Neutrophil (primary cell): ENCODE measurements around the gene PATL2.

ENCODE experiments used
- H3K27ac ChIP-seq: fragments of 200-600 bp; sonication (generic); 2 replicates; pipeline ENCODE4 v1.5.1; 2016; ENCODE audit warnings: mild to moderate bottlenecking, moderate library complexity
- H3K27me3 ChIP-seq: fragments of 200-600 bp; sonication (generic); 2 replicates; pipeline ENCODE4 v1.6.0; 2016; ENCODE audit warnings: mild to moderate bottlenecking
- H3K36me3 ChIP-seq: fragments of 200-600 bp; sonication (generic); 2 replicates; pipeline ENCODE4 v1.5.1; 2017
- H3K4me1 ChIP-seq, 2 experiments: fragments of 200-600 bp in 1 of 2; sonication (generic) in 1 of 2; 1 replicate in 1 of 2; 2 replicates in 1 of 2; pipeline versions ENCODE4 v1.5.1 to v1.6.1; 2013 to 2016; ENCODE audit warnings: low read depth in 1 of 2, low read length in 1 of 2, mild to moderate bottlenecking in 1 of 2, moderate library complexity in 1 of 2; ENCODE audit not compliant: control insufficient read depth in 1 of 2, insufficient read depth in 1 of 2
- H3K4me3 ChIP-seq, 2 experiments: fragments of 200-600 bp in 1 of 2; sonication (generic) in 1 of 2; 1 replicate in 1 of 2; 2 replicates in 1 of 2; pipeline ENCODE4 v1.5.1; 2013 to 2016; ENCODE audit warnings: low read depth in 1 of 2, low read length in 1 of 2, mild to moderate bottlenecking in 1 of 2, moderate library complexity in 1 of 2
- H3K9me3 ChIP-seq: fragments of 200-600 bp; sonication (generic); 2 replicates; pipeline ENCODE4 v1.5.1; 2016
- CTCF ChIP-seq: fragments of 200-600 bp; sonication (generic); IDR thresholded peaks from 2 replicates; pipeline ENCODE4 v1.5.1; 2016; ENCODE audit warnings: antibody characterized with exemption

The PATL2 gene

GRCh38 chr15:44715142-44715796 lies 4.1 kb upstream of the PATL2 start:
- no peak for TF ChIP-seq CTCF
- Histone ChIP-seq H3K4me1 (peaks cover 49 to 64% of the 10 kb centered on the region in 2 experiments), H3K27me3 (no peaks in the 10 kb centered on the region), H3K36me3 (peaks cover 80% of the 10 kb centered on the region), H3K27ac (peak overlapping the region; percentile 96), H3K4me3 (peak overlapping the region; percentile 100), H3K9me3 (peaks cover 6% of the 10 kb centered on the region)

- Histone ChIP-seq H3K4me1 (peaks cover 51 to 58% of the 10 kb centered on the region in 2 experiments), H3K27me3 (no peaks in the 10 kb centered on the region), H3K27ac (peak overlapping the region; percentile 96), H3K9me3 (peaks cover 6% of the 10 kb centered on the region), H3K36me3 (peaks cover 60% of the 10 kb centered on the region), H3K4me3 (peak overlapping the region; percentile 100)
- no peak for TF ChIP-seq CTCF
Measured at GRCh38 chr15:44713006-44713966, 2.2 kb upstream of the PATL2 start.

GRCh38 chr15:44712346-44713005 lies 1.4 kb upstream of the PATL2 start:
- no peak for TF ChIP-seq CTCF
- H3K27ac ChIP-seq, result peak overlapping the region; percentile 96
- peaks cover 58% of the 10 kb centered on the region for H3K36me3 ChIP-seq
- H3K4me3 ChIP-seq, result peak overlapping the region; percentile 100
- peaks cover 6% of the 10 kb centered on the region for H3K9me3 ChIP-seq
- H3K27me3 ChIP-seq, result no peaks in the 10 kb centered on the region
- H3K4me1 ChIP-seq, result peaks cover 51 to 55% of the 10 kb centered on the region in 2 experiments

- Histone ChIP-seq H3K4me1 (peaks cover 46 to 48% of the 10 kb centered on the region in 2 experiments), H3K36me3 (peaks cover 54% of the 10 kb centered on the region), H3K4me3 (peak overlapping the region; percentile 100), H3K27ac (peak overlapping the region; percentile 96), H3K27me3 (no peaks in the 10 kb centered on the region), H3K9me3 (peaks cover 2% of the 10 kb centered on the region)
- no peak for TF ChIP-seq CTCF
Measured at GRCh38 chr15:44711743-44712345, 721 bp upstream of the PATL2 start.
